HG03159 (cell line): Measurements from ENCODE around the gene WAC.
"Not testable (repeated sequence)": the region's sequence is repeated elsewhere in the genome, so short reads cannot be mapped to it uniquely, and the experiment has no call there.

Experiments used
- ATAC-seq: cut with Tn5 transposase; IDR thresholded peaks from one replicate; pipeline ENCODE4 v1.9.1; 2021; ENCODE audit warnings: mild to moderate bottlenecking, moderate library complexity; ENCODE audit not compliant: unreplicated experiment

The WAC gene, protein sequence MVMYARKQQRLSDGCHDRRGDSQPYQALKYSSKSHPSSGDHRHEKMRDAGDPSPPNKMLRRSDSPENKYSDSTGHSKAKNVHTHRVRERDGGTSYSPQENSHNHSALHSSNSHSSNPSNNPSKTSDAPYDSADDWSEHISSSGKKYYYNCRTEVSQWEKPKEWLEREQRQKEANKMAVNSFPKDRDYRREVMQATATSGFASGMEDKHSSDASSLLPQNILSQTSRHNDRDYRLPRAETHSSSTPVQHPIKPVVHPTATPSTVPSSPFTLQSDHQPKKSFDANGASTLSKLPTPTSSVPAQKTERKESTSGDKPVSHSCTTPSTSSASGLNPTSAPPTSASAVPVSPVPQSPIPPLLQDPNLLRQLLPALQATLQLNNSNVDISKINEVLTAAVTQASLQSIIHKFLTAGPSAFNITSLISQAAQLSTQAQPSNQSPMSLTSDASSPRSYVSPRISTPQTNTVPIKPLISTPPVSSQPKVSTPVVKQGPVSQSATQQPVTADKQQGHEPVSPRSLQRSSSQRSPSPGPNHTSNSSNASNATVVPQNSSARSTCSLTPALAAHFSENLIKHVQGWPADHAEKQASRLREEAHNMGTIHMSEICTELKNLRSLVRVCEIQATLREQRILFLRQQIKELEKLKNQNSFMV

DNA sequence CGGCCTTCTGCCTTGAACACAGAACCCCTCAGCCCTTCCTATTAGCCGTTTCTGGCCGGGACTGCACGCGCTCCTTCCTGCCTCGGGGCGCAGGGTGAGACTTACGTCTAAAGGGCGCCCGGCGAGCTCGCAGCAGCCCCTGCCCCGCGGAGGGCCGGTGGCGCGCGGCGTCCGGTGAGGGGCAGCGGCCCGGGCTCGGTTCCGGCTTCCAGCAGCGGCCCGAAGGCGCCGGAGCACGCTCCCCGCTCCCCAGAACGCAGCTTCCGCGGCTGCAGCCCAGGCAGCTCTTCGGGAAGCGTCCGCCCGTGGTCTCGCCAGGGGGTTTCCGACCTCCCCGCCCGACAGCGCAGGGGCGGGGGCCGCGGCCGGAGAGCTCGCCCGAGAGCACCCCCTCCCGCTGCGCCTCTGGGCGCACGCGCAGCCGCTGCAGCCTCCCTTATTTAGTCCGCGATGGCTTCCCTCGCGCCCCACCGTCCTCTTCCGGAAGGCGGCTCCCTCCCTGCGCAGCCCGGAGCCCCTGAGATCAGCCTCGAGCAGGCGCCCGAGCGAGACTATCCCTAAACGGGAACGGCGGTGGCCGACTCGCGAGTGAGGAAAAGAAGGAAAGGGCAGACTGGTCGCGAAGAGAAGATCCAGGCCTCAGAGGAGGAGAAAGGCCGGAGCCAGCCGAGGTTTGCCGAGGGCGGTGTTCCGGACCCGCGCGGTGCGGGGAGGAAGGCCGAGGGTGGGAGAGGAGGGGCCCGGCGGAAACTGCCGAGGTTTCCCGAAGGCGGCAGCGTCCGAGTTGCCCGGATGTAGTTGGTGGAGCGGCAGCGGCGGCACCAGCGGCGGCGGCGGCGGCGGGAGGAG, at the start of gene WAC:
Gene WAC (plus strand): TSS at position 782 of the 849 bp plus-strand sequence. CDS start 462 bp downstream, outside the sequence.
- peak; percentile 80 for ATAC-seq

DNA sequence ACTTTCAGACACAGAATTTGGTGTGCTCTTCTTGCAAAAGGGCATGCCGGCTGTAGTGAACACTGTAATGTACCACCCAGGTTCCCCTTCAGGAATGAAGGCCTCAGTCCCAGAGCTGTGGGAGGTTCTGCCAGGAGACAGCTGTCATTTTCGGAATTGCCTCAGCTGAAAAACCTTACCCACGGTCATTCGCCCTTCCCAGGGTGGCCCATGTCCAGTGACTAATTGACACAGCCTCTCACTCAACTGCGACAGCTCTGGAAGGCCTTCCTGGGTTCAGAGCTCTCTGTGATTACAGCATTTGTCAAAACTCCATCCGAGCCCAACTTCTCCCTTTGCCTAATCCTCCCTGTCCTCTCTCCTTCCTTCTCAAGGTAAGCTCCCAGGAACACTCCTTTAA, 43.7 kb upstream of the WAC start:
- ATAC-seq: no peak

GRCh38 chr10:28490256-28490865, 42.6 kb upstream of the WAC start:
- not testable (repeated sequence) for ATAC-seq

GRCh38 chr10:28492116-28492920, 40.6 kb upstream of the WAC start:
- ATAC-seq: no peak

DNA sequence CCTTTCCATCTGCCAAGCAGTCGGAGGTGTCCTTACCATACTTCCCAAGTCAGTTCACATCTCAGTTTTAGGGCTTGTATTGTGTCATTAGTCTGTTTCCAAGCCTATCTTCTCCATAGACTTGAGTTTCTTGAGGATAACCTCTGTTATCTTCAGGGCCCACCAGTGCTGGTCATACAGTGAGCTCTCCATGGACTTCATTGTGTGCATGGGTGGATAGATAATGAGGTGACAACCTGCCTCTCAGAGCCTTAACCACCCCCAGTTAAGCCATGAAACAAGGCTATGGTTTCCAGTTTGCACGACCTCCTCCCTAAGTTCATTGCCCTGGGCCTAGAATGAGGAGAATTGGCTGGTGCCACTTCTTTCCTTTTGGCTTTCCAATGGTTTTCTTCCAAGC, 38.5 kb upstream of the WAC start:
- no peak for ATAC-seq

GRCh38 chr10:28495084-28495483, 37.8 kb upstream of the WAC start:
- no peak for ATAC-seq

DNA sequence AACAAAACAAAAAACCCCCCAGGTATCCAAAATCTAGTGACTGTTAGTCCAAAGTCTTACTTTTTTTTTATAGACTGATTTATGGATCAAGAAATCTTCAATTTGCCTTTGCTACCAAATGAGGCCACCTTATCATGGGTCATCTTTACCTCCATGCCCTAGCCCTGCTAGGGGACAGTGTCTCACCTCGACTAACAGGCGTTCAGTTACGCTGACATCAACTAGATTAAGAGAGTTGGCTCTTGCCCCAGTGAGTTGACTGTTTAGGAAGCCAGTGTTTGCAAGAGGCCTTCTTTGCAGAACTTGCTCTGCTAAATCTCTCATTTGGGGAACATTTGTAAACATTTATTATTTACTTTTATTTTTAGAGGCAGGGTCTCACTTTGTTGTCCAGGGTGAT, 36.9 kb upstream of the WAC start:
- ATAC-seq: no peak

GRCh38 chr10:28496481-28496961, 36.4 kb upstream of the WAC start:
- no peak for ATAC-seq

DNA sequence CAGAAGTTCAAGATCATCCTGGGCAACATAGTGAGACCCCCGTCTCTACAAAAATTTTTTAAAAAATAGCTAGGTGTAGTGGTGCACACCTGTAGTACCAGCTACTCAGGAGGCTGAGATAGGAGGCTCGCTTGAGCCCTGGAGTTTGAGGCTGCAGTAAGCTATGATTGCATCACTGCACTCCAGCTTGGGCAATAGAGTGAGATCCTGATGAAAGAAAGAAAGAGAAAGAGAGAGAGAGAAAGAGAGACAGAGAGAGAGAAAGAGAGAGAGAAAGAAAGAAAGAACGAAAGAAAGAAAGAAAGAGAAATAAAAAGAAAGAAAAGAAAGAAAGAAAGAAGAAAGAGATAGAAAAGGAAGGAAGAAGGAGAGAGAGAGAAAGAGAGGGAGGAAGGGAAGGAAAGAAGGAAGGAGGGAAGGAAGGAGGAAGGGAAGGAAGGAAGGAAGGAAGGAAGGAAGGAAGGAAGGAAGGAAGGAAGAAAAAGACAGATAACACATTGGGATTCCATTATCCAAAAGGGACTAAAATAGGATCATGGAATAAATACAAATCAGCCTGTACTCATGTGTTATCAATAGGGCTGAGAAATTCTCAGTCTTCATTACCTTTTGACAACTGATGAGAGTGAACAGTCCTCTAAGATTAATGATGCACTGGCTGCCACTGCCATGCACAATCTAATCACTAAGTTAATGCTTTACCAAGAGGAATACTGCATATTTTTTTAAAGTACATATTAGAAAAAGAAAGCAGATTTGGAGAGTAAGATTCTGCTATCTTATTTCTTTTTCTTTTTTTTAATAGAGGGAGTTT, 35.4 kb upstream of the WAC start:
- ATAC-seq: no peak

DNA sequence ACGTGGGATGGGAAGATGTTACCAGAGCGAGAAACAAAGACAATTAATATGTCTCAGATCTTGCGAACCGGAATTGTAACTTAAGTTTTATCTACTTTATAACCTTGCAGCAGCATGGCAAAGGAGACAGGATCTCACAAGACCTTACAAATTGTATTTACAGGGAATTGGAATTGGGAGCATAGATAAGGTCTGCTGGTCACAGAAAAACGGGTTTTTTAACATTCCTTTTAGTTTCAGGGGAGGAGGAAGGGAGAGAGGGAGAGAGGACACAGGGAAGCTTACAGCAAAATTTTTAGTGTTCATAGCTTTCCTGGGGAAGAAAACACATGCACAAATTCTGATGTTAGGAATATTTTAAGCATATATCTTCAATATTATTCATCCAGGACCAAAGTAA, 32.7 kb upstream of the WAC start:
- ATAC-seq: not testable (repeated sequence)

- no peak for ATAC-seq
These were observed 29.8 kb upstream of the WAC start for GRCh38 chr10:28503114-28503513.

- no peak for ATAC-seq
These were observed 27.5 kb upstream of the WAC start for GRCh38 chr10:28505359-28505959.

GRCh38 chr10:28508304-28508925, 24.5 kb upstream of the WAC start:
- ATAC-seq: no peak

DNA sequence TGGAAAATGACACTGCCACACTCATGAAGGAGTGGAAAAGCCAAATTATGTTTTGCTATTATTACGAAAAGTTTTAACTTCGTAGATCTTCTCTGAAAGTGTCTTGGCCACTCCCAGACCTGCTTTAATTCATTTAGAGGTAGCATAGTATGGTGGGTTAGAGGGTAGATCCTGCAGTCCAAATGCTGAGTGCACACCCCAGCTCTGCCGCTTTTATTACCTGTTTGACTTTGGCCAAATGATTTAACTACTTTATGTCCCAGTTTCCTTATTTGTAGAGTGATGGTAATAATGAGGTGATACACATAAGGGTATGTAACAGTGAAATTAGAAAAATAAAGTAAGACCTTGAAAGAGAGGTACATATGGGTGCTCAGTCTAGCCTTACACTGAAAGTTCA, 23.6 kb upstream of the WAC start:
- no peak for ATAC-seq

- no peak for ATAC-seq
These were observed 18.3 kb upstream of the WAC start for GRCh38 chr10:28514648-28515047.

DNA sequence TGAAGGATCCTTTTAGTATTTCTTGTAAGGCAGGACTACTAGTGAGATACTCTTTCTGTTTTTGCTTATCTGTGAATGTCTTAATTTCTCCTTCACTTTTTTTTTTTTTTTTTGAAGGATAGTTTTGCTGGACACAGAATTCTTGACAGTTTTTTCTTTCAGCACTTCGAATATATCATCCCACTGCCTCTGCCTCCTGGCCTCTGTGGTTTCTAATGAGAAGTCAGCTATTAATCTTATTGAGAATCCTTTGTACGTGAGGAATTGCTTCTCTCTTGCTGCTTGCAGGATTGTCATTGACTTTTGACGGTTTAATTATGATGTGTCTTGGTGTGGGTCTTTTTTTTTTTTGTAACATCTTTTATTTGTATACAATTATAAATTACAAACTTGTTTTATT, 12.6 kb upstream of the WAC start:
- no peak for ATAC-seq

GRCh38 chr10:28520828-28521227, 12.1 kb upstream of the WAC start:
- not testable (repeated sequence) for ATAC-seq

DNA sequence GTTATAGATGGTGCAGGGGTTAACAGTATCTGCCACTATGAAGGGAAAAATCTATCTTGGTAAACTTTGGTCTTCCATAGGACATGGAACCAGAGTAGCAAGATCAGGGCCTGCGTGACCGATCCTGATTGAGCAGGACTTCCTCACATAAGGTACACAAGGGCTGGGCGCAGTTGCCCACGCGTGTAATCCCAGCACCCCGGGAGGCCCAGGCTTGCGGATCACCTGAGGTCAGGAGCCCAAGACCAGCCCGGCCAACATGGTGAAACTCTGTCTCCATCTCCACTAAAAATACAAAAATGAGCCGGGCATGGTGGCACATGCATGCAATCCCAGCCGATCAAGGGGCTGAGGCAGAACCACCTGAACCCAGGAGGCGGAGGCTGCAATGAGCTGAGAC, 11.0 kb upstream of the WAC start:
- not testable (repeated sequence) for ATAC-seq
